ENCODE measurements around the gene GZMH.
"Not testable (repeated sequence)": the region's sequence is repeated elsewhere in the genome, so short reads cannot be mapped to it uniquely, and the experiment has no call there.

Gene GZMH

GRCh38 chr14:24609655-24610344, at the start of gene GZMH:
TSS of gene GZMH (minus strand) at chr14:24609685. CDS start at chr14:24609613, 72 bp downstream.
- H4K20me1 ChIP-seq, result no peaks in the 10 kb centered on the region

GRCh38 chr14:24648361-24648760, 38.9 kb upstream of the GZMH start:
- not testable (repeated sequence) for H3K9ac ChIP-seq, H3K27me3 ChIP-seq, H3K4me2 ChIP-seq, H3K36me3 ChIP-seq, H4K20me1 ChIP-seq, H3K27ac ChIP-seq, H3K4me3 ChIP-seq, H3K4me1 ChIP-seq
- H3K9me3 ChIP-seq (replicated peaks in 1 of 11), result peaks cover 7 to 24% (median 10%) of the 10 kb centered on the region in 11 experiments; a peak in 17 of 22 replicates

More at GRCh38 chr14:24609655-24610344, at the start of gene GZMH:
- Histone ChIP-seq H3K4me1 (peaks cover 6 to 21% (median 15%) of the 10 kb centered on the region in 10 experiments; a peak in 16 of 20 replicates), H3K9ac (no peak within 1 kb of the TSS), H3K4me3 (no peak within 1 kb of the TSS), H3K27ac (no peak within 1 kb of the TSS), H3K36me3 (no peaks in the 10 kb centered on the region), H3K4me2 (no peak within 1 kb of the TSS), H3K9me3 (replicated peaks in 1 of 11) (no peaks in the 10 kb centered on the region; a peak in 1 of 22 replicates), H3K27me3 (no peaks in the 10 kb centered on the region)
- TF ChIP-seq Cebpa-rat (IDR thresholded peaks at IDR 0.05), result no peak

GRCh38 chr14:24639905-24640304, 30.4 kb upstream of the GZMH start:
- Histone ChIP-seq H3K4me2 (0 out of 22 replicates have a peak overlapping the region, but pooled peaks of 1 of the 11 experiments have one; percentile 59), H3K27ac (no peak overlapping the region), H3K4me1 (peaks cover 0 to 13% (median 8%) of the 10 kb centered on the region in 10 experiments; a peak in 13 of 20 replicates), H3K36me3 (no peaks in the 10 kb centered on the region), H4K20me1 (no peaks in the 10 kb centered on the region), H3K27me3 (no peaks in the 10 kb centered on the region), H3K9me3 (replicated peaks in 1 of 11) (no peaks in the 10 kb centered on the region; a peak in 1 of 22 replicates), H3K4me3 (no peak overlapping the region), H3K9ac (no peak overlapping the region)
- TF ChIP-seq Cebpa-rat (IDR thresholded peaks at IDR 0.05), result no peak

GRCh38 chr14:24639270-24639669, 29.8 kb upstream of the GZMH start:
- Histone ChIP-seq H3K36me3 (no peaks in the 10 kb centered on the region), H3K4me1 (peaks cover 0 to 11% (median 8%) of the 10 kb centered on the region in 10 experiments; a peak in 13 of 20 replicates), H3K27ac (no peak overlapping the region), H3K27me3 (no peaks in the 10 kb centered on the region), H3K4me3 (no peak overlapping the region), H3K9me3 (replicated peaks in 1 of 11) (no peaks in the 10 kb centered on the region; a peak in 1 of 22 replicates), H3K9ac (no peak overlapping the region), H4K20me1 (no peaks in the 10 kb centered on the region), H3K4me2 (no peak overlapping the region)
- no peak for TF ChIP-seq Cebpa-rat (IDR thresholded peaks at IDR 0.05)

GRCh38 chr14:24634158-24634557, 24.7 kb upstream of the GZMH start, which contains the start of gene GZMB:
TSS of gene GZMB (minus strand) at chr14:24634190. CDS start at chr14:24634160, 30 bp downstream.
- Histone ChIP-seq H3K9me3 (replicated peaks in 1 of 11) (no peaks in the 10 kb centered on the region), H3K27me3 (no peaks in the 10 kb centered on the region), H3K9ac (no peak within 1 kb of the TSS), H3K4me3 (no peak within 1 kb of the TSS), H4K20me1 (no peaks in the 10 kb centered on the region), H3K4me1 (peaks cover 0 to 4% (median 0%) of the 10 kb centered on the region in 10 experiments; a peak in 1 of 20 replicates), H3K27ac (no peak within 1 kb of the TSS), H3K36me3 (no peaks in the 10 kb centered on the region), H3K4me2 (no peak within 1 kb of the TSS; a peak in 1 of 22 replicates)
- TF ChIP-seq Cebpa-rat (IDR thresholded peaks at IDR 0.05), result no peak

- Histone ChIP-seq H3K4me3 (no peak overlapping the region), H3K9me3 (replicated peaks in 1 of 11) (no peaks in the 10 kb centered on the region)
These were observed 23.9 kb upstream of the GZMH start for GRCh38 chr14:24633353-24633752.

GRCh38 chr14:24632761-24633160, 23.3 kb upstream of the GZMH start:
- H3K27me3 ChIP-seq, result no peaks in the 10 kb centered on the region
- H3K9me3 ChIP-seq (replicated peaks in 1 of 11), result no peaks in the 10 kb centered on the region
- H3K4me2 ChIP-seq, result no peak overlapping the region
- H3K36me3 ChIP-seq, result no peaks in the 10 kb centered on the region
- no peak overlapping the region for H3K4me3 ChIP-seq
- no peak for TF ChIP-seq Cebpa-rat (IDR thresholded peaks at IDR 0.05)
- H4K20me1 ChIP-seq, result no peaks in the 10 kb centered on the region
- no peak overlapping the region for H3K27ac ChIP-seq
- no peak overlapping the region for H3K9ac ChIP-seq
- H3K4me1 ChIP-seq, result peaks cover 0 to 4% (median 0%) of the 10 kb centered on the region in 10 experiments; a peak in 1 of 20 replicates

More at GRCh38 chr14:24633353-24633752, 23.9 kb upstream of the GZMH start:
- Histone ChIP-seq H3K4me1 (peaks cover 0 to 4% (median 0%) of the 10 kb centered on the region in 10 experiments; a peak in 1 of 20 replicates), H4K20me1 (no peaks in the 10 kb centered on the region), H3K36me3 (no peaks in the 10 kb centered on the region), H3K27ac (no peak overlapping the region), H3K4me2 (no peak overlapping the region), H3K27me3 (no peaks in the 10 kb centered on the region), H3K9ac (no peak overlapping the region)
- TF ChIP-seq Cebpa-rat (IDR thresholded peaks at IDR 0.05), result no peak

- Histone ChIP-seq H4K20me1 (no peaks in the 10 kb centered on the region), H3K27me3 (no peaks in the 10 kb centered on the region), H3K4me1 (peaks cover 0 to 4% (median 0%) of the 10 kb centered on the region in 10 experiments; a peak in 1 of 20 replicates), H3K36me3 (no peaks in the 10 kb centered on the region), H3K9me3 (replicated peaks in 1 of 11) (no peaks in the 10 kb centered on the region), H3K4me3 (no peak overlapping the region), H3K4me2 (no peak overlapping the region), H3K9ac (no peak overlapping the region), H3K27ac (no peak overlapping the region)
- TF ChIP-seq Cebpa-rat (IDR thresholded peaks at IDR 0.05), result no peak
These were observed 22.9 kb upstream of the GZMH start for GRCh38 chr14:24632336-24632735.

- H3K27ac ChIP-seq, result no peak overlapping the region
These were observed 22.4 kb upstream of the GZMH start for GRCh38 chr14:24631749-24632335.

More at GRCh38 chr14:24631749-24632335, 22.4 kb upstream of the GZMH start:
- Histone ChIP-seq H3K4me3 (no peak overlapping the region), H3K4me2 (no peak overlapping the region), H3K36me3 (no peaks in the 10 kb centered on the region), H3K27me3 (no peaks in the 10 kb centered on the region), H3K9me3 (replicated peaks in 1 of 11) (no peaks in the 10 kb centered on the region), H4K20me1 (no peaks in the 10 kb centered on the region), H3K9ac (no peak overlapping the region), H3K4me1 (peaks cover 0 to 4% (median 0%) of the 10 kb centered on the region in 10 experiments; a peak in 1 of 20 replicates)
- no peak for TF ChIP-seq Cebpa-rat (IDR thresholded peaks at IDR 0.05)

All from BLaER1 treated with 17β-estradiol and CSF1 and Interleukin-3, amounts not matched to agents 10 nM and 100 nM (cell line).